Activated CD4-positive, alpha-beta memory T cell treated with anti-CD3 and anti-CD28 coated beads, Interleukin-2, amount 10 ng/mL, durations not matched to agents 7 days and 5 days (primary cell): ENCODE measurements around the gene RALB. TPM values are rescaled to one million over a fixed set of nuclear protein-coding genes. Genes with fewer than 3 reads are reported as not detected.
"Not testable (repeated sequence)": the region's sequence is repeated elsewhere in the genome, so short reads cannot be mapped to it uniquely, and the experiment has no call there.

ENCODE experiments used
- CTCF ChIA-PET: fragments of 350-600 bp; sonication (Branson Sonifier 250); formaldehyde crosslinking; loops from one replicate; lab custom pipeline; 2021; ENCODE audit warnings: antibody characterized with exemption, inconsistent platforms; lab: Charles Lee
- POLR2A ChIA-PET: fragments of 350-600 bp; sonication (Branson Sonifier 250); formaldehyde crosslinking; loops from one replicate; lab custom pipeline; 2021; ENCODE audit warnings: antibody characterized with exemption; lab: Charles Lee
- DNase-seq: peaks from one replicate; pipeline ENCODE4 v3.0.0-alpha.2; 2020
- H3K27ac Mint-ChIP-seq: one replicate; pipeline ENCODE4 v1.8.0; 2021; ENCODE audit warnings: mild to moderate bottlenecking, mixed read lengths
- H3K27me3 Mint-ChIP-seq: one replicate; pipeline ENCODE4 v1.8.0; 2021; ENCODE audit warnings: mixed read lengths
- H3K36me3 Mint-ChIP-seq: one replicate; pipeline ENCODE4 v1.8.0; 2021; ENCODE audit warnings: low read depth, mixed read lengths
- H3K4me1 Mint-ChIP-seq: one replicate; pipeline ENCODE4 v1.8.0; 2021; ENCODE audit warnings: mixed read lengths
- H3K4me3 Mint-ChIP-seq: one replicate; pipeline ENCODE4 v1.8.0; 2021; ENCODE audit warnings: mild to moderate bottlenecking, mixed read lengths
- H3K9me3 Mint-ChIP-seq: one replicate; pipeline ENCODE4 v1.8.0; 2021; ENCODE audit warnings: mixed read lengths
- total RNA-seq, 2 experiments: library from RNA; stranded (reverse); gene quantifications; one replicate each; pipeline ENCODE4 v1.2.3, GENCODE V29; 2021

The RALB gene
- total RNA-seq, 2 experiments from 2014 or later: 59.2 to 59.3 TPM

DNA sequence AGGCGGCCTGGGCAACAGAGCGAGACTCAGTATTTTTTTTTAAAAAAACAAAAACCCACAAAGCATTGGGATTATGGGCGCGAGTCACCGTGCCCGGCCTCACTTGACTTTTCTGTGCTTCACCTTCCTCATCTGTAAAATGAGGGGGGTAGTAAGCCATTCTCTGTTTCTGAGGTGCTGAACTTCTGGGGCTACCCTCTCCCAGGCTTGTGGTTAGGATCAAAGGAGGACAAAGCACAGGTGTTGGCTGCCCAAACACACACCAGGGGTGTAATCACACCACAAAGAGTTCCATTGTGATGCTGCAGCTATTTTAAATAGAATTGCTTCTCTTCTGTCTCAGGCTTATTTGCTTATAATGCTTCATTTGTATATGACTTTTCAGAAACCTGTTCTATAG, 57.5 kb downstream of the RALB start:
- H3K4me1 Mint-ChIP-seq: peaks cover 32% of the 10 kb centered on the region
- peaks cover 4% of the 10 kb centered on the region for H3K36me3 Mint-ChIP-seq
- H3K4me3 Mint-ChIP-seq: no peak overlapping the region
- ChIA-PET POLR2A (interaction anchor here (0.8 kb wide), 1 partner anchor 134 kb away, joined by 3 read pairs; no protein-coding TSS in a partner anchor), CTCF (interaction anchor here (1.5 kb wide), 1 partner anchor 18 kb away, joined by 3 read pairs; no protein-coding TSS in a partner anchor)
- H3K27me3 Mint-ChIP-seq: no peaks in the 10 kb centered on the region
- H3K27ac Mint-ChIP-seq: no peak overlapping the region
- H3K9me3 Mint-ChIP-seq: no peaks in the 10 kb centered on the region
- DNase-seq: no peak

DNA sequence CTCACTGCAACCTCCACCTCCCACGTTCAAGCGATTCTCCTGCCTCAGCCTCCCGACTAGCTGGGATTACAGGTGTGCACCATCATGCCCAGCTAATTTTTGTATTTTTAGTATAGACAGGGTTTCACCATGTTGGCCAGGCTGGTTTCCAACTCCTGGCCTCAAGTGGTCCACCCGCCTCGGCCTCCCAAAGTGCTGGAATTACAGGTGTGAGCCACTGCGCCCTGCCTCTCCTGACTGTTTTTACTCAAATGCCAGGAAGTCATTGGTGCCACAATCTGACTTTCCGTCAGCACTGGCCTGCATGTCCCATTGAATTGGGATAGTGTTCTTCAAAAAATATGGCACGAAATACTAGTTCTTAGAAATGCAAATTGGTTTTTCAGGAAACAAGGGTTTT, 58.2 kb downstream of the RALB start:
- H3K9me3 Mint-ChIP-seq, H3K36me3 Mint-ChIP-seq, H3K27ac Mint-ChIP-seq, H3K4me3 Mint-ChIP-seq, H3K27me3 Mint-ChIP-seq, DNase-seq: not testable (repeated sequence)
- ChIA-PET POLR2A (interaction anchor here (1.7 kb wide), 1 partner anchor 19 kb away, joined by 10 read pairs; no protein-coding TSS in a partner anchor), CTCF (interaction anchor here (1.5 to 2.9 kb wide), 3 partner anchors 18 to 80 kb away, joined by 3 to 50 read pairs (median 48); partner anchors contain the start of gene RALB)
- H3K4me1 Mint-ChIP-seq: peaks cover 37% of the 10 kb centered on the region

GRCh38 chr2:120312076-120312475, 59.4 kb downstream of the RALB start:
- DNase-seq: no peak
- H3K36me3 Mint-ChIP-seq: no peaks in the 10 kb centered on the region
- peaks cover 35% of the 10 kb centered on the region for H3K4me1 Mint-ChIP-seq
- no peaks in the 10 kb centered on the region for H3K27me3 Mint-ChIP-seq
- H3K27ac Mint-ChIP-seq: no peak overlapping the region
- H3K9me3 Mint-ChIP-seq: no peaks in the 10 kb centered on the region
- ChIA-PET POLR2A (interaction anchor here (1.4 to 2.6 kb wide), 6 partner anchors 20 to 89 kb away, joined by 3 to 34 read pairs (median 10); partner anchors contain the start of genes RALB and TMEM185B), CTCF (interaction anchor here (0.7 to 4.5 kb wide), 29 partner anchors 7 to 633 kb away, joined by 3 to 111 read pairs (median 5); partner anchors contain the start of genes EPB41L5, RALB, TMEM177 and TMEM185B)
- H3K4me3 Mint-ChIP-seq: no peak overlapping the region

- Mint-ChIP-seq H3K4me1 (peaks cover 35% of the 10 kb centered on the region), H3K9me3 (no peaks in the 10 kb centered on the region), H3K36me3 (no peaks in the 10 kb centered on the region), H3K27me3 (no peaks in the 10 kb centered on the region), H3K27ac (peak overlapping the region; percentile 56), H3K4me3 (peak overlapping the region; percentile 46)
- DNase-seq: peak; percentile 82
- ChIA-PET CTCF (interaction anchor here (0.7 to 4.5 kb wide), 49 partner anchors 8 to 634 kb away, joined by 3 to 111 read pairs (median 5); partner anchors contain the start of genes EPB41L5, RALB, TMEM177 and TMEM185B), POLR2A (interaction anchor here (0.7 to 2.6 kb wide), 11 partner anchors 11 to 383 kb away, joined by 3 to 34 read pairs (median 4); partner anchors contain the start of genes RALB and TMEM185B)
Observed at GRCh38 chr2:120312860-120313694, 60.4 kb downstream of the RALB start.

- Mint-ChIP-seq H3K27me3 (no peaks in the 10 kb centered on the region), H3K9me3 (no peaks in the 10 kb centered on the region), H3K4me1 (peaks cover 35% of the 10 kb centered on the region), H3K27ac (peak overlapping the region; percentile 8), H3K36me3 (no peaks in the 10 kb centered on the region), H3K4me3 (peak overlapping the region; percentile 46)
- no peak for DNase-seq
- ChIA-PET CTCF (interaction anchor here (0.8 to 4.5 kb wide), 45 partner anchors 10 to 653 kb away, joined by 3 to 111 read pairs (median 5); partner anchors contain the start of genes RALB, TMEM177 and TMEM185B), POLR2A (interaction anchor here (0.7 to 2.6 kb wide), 13 partner anchors 10 to 486 kb away, joined by 3 to 34 read pairs (median 4); partner anchors contain the start of genes RALB and TMEM185B)
Observed at GRCh38 chr2:120313695-120314615, 61.3 kb downstream of the RALB start.

GRCh38 chr2:120314690-120315366, 62.2 kb downstream of the RALB start:
- H3K9me3 Mint-ChIP-seq: no peaks in the 10 kb centered on the region
- peak; percentile 45 for DNase-seq
- CTCF ChIA-PET: interaction anchor here (0.9 to 4.5 kb wide), 11 partner anchors 9 to 654 kb away, joined by 3 to 111 read pairs (median 7); no protein-coding TSS in a partner anchor
- no peaks in the 10 kb centered on the region for H3K36me3 Mint-ChIP-seq
- peak overlapping the region; percentile 11 for H3K4me3 Mint-ChIP-seq
- POLR2A ChIA-PET: interaction anchor here (1.0 to 2.4 kb wide), 3 partner anchors 63 to 487 kb away, joined by 3 to 15 read pairs (median 10); partner anchors contain the start of gene RALB
- H3K27ac Mint-ChIP-seq: peak overlapping the region; percentile 8
- H3K4me1 Mint-ChIP-seq: peaks cover 35% of the 10 kb centered on the region
- H3K27me3 Mint-ChIP-seq: no peaks in the 10 kb centered on the region

DNA sequence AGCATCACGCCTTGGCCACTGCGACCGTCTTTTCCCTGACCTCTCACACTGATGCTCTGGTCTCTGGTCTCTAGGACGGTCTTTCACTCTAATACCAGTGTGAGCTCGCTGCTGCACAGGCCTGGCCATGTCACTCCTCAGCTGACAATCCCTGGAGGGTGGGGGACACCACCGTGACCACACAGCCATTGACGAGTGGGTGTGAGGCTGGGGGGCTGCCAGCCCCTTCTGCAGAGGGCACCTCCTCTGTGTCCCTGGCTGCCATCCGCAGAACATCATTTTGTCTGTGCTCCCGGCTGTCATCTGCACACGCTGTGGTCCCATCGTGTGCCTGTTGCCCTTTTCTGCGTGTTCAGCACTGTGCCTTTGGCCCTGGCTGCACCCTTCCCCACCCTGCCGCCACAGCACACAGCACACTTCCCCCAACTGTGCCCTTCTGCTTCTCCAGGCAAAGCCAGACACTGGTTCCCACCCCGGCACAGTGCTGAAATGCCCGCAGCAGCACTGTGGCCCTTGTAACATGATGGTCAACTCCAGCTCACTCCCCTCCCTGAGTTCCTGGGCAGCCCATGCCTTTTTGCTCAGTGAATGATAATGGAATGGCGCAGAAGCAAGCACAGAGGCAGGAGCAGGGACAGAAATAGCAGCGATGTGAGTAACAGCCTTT, 62.8 kb downstream of the RALB start:
- H3K4me1 Mint-ChIP-seq: peaks cover 35% of the 10 kb centered on the region

GRCh38 chr2:120316071-120316470, 63.4 kb downstream of the RALB start:
- Mint-ChIP-seq H3K4me3 (no peak overlapping the region), H3K9me3 (no peaks in the 10 kb centered on the region), H3K36me3 (no peaks in the 10 kb centered on the region), H3K27ac (no peak overlapping the region), H3K4me1 (peaks cover 34% of the 10 kb centered on the region), H3K27me3 (peaks cover 3% of the 10 kb centered on the region)
- ChIA-PET CTCF (interaction anchor here (1.6 kb wide), 1 partner anchor 140 kb away, joined by 4 read pairs; no protein-coding TSS in a partner anchor), POLR2A (no interaction called here)
- DNase-seq: no peak

More for the DNA sequence above, 62.8 kb downstream of the RALB start:
- H3K27me3 Mint-ChIP-seq: peaks cover under 1% of the 10 kb centered on the region
- H3K9me3 Mint-ChIP-seq: no peaks in the 10 kb centered on the region
- no peak overlapping the region for H3K4me3 Mint-ChIP-seq
- ChIA-PET CTCF (interaction anchor here (1.6 to 4.5 kb wide), 3 partner anchors 139 to 206 kb away, joined by 4 to 111 read pairs (median 26); no protein-coding TSS in a partner anchor), POLR2A (interaction anchor here (0.6 to 1.7 kb wide), 2 partner anchors 84 to 99 kb away, joined by 4 to 15 read pairs; no protein-coding TSS in a partner anchor)
- no peaks in the 10 kb centered on the region for H3K36me3 Mint-ChIP-seq
- DNase-seq: no peak
- H3K27ac Mint-ChIP-seq: no peak overlapping the region

DNA sequence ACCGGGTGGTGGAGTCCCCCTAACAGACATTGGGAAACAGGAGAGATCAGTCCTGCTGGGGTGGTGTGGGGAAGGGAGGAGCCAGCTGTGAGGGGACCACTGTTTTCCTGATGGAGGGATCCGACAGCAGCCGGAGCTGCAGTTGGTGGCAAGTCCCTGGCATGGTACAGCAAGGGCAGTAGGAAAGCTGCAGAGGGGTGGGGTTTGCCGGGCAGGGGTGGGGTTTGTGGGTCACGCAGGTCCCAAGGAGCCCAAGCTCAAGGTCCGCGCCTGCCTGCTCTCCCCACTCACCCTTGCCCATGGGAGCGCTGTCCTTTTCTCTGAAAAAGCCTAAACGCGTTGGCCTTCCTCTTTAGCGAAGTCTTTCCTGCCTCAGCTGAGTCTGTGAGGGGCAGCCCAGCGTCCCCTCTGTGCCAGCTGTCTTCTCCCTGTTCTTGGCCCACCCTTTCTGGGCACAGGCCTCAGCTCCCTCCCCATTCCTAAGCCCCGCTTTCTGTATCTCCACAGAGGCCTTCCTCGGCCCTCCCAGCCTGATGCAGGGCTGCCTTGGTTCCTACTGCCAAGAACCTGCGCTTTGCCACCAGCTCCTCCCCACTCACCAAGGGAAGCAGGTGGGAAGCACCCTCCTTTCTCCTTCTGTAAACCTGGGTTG, 64.0 kb downstream of the RALB start:
- H3K9me3 Mint-ChIP-seq: no peaks in the 10 kb centered on the region

DNA sequence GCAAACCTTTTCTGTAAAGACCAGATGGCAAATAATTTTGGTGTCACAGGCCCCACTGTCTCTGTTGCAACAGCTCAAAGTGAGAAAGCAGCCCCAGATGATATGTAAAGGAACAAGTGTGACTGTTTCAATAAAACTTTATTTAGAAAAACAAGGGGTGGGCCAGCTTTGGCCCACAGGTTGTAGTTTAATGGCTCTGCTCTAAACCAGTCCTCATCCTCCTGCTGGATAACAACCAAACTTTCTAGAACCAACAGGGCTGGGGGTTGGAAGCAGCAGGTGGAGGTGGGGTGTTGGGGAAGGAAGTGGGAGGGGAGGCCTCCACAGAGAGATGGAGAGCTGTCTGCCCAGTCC, 64.5 kb downstream of the RALB start:
- CTCF ChIA-PET: interaction anchor here (1.6 kb wide), 1 partner anchor 141 kb away, joined by 4 read pairs; no protein-coding TSS in a partner anchor
- POLR2A ChIA-PET: no interaction called here
- H3K4me1 Mint-ChIP-seq: peaks cover 37% of the 10 kb centered on the region
- no peaks in the 10 kb centered on the region for H3K36me3 Mint-ChIP-seq
- DNase-seq: no peak
- no peaks in the 10 kb centered on the region for H3K9me3 Mint-ChIP-seq
- no peak overlapping the region for H3K27ac Mint-ChIP-seq
- H3K27me3 Mint-ChIP-seq: peaks cover 3% of the 10 kb centered on the region
- H3K4me3 Mint-ChIP-seq: no peak overlapping the region

More for the DNA sequence above, 64.0 kb downstream of the RALB start:
- ChIA-PET CTCF (interaction anchor here (1.6 kb wide), 1 partner anchor 140 kb away, joined by 4 read pairs; no protein-coding TSS in a partner anchor), POLR2A (no interaction called here)
- no peak for DNase-seq
- H3K27me3 Mint-ChIP-seq: peaks cover 3% of the 10 kb centered on the region
- H3K36me3 Mint-ChIP-seq: no peaks in the 10 kb centered on the region
- no peak overlapping the region for H3K27ac Mint-ChIP-seq
- H3K4me1 Mint-ChIP-seq: peaks cover 35% of the 10 kb centered on the region
- no peak overlapping the region for H3K4me3 Mint-ChIP-seq

GRCh38 chr2:120317916-120318315, 65.3 kb downstream of the RALB start:
- Mint-ChIP-seq H3K27ac (no peak overlapping the region), H3K4me3 (no peak overlapping the region), H3K27me3 (peaks cover 3% of the 10 kb centered on the region), H3K9me3 (no peaks in the 10 kb centered on the region), H3K4me1 (peaks cover 30% of the 10 kb centered on the region), H3K36me3 (no peaks in the 10 kb centered on the region)
- ChIA-PET POLR2A (no interaction called here), CTCF (no interaction called here)
- no peak for DNase-seq
